Body of pancreas (tissue), 4 donors: ENCODE measurements around the gene EYS. TPM values are rescaled to one million over a fixed set of nuclear protein-coding genes. Genes with fewer than 3 reads are reported as not detected.

ENCODE experiments used
- ATAC-seq: fragments of 150-250 bp; one replicate; pipeline ENCODE4 v1.9.1; 2016
- DNase-seq, 4 donors: peaks; one replicate each; pipeline ENCODE4 v3.0.0-alpha.2; 2019
- H3K27ac ChIP-seq, 4 donors: fragments of 200-600 bp; sonication (generic); 1 replicate in 3 of 4; 2 replicates in 1 of 4; pipeline versions ENCODE4 v1.5.1 to v1.6.1; 2016 to 2019; ENCODE audit warnings: mild to moderate bottlenecking in 1 of 4, mixed read lengths in 1 of 4, moderate library complexity in 1 of 4
- H3K27me3 ChIP-seq, 2 donors: fragments of 200-600 bp; sonication (generic); one replicate each; pipeline ENCODE4 v1.6.0; 2016; ENCODE audit warnings: mild to moderate bottlenecking in 1 of 2
- H3K36me3 ChIP-seq, 2 donors: fragments of 200-600 bp; sonication (generic); replicated peaks in 1 of 2; 2 replicates each; pipeline ENCODE4 v1.5.1; 2016; ENCODE audit warnings: low read depth in 2 of 2; ENCODE audit not compliant: insufficient read depth in 1 of 2
- H3K4me1 ChIP-seq: fragments of 200-600 bp; sonication (generic); one replicate; pipeline ENCODE4 v1.6.0; 2016
- H3K4me3 ChIP-seq, 2 donors: fragments of 200-600 bp; sonication (generic); 1 replicate in 1 of 2; 2 replicates in 1 of 2; pipeline ENCODE4 v1.5.1; 2016 to 2019
- H3K9me3 ChIP-seq, 3 donors: fragments of 200-600 bp; sonication (generic); 1 replicate in 2 of 3; 2 replicates in 1 of 3; pipeline ENCODE4 v1.5.1; 2016
- CTCF ChIP-seq, 7 experiments: fragments of 450-650 bp in 4 of 7; fragments of 200-600 bp in 3 of 7; sonication (generic) in 3 of 7; IDR thresholded peaks; one replicate each; pipeline ENCODE4 v1.5.1; 2016 to 2019; ENCODE audit warnings: antibody characterized with exemption in 7 of 7
- POLR2A ChIP-seq, 3 donors: fragments of 450-650 bp; IDR thresholded peaks; one replicate each; pipeline ENCODE4 v1.6.1; 2016; ENCODE audit warnings: antibody characterized with exemption in 3 of 3, mild to moderate bottlenecking in 2 of 3
- WGBS, 2 donors: methylation state at CpG; one replicate each; pipeline ENCODE4 v1.1.5; 2017; 5-methylcytosine and 5-hydroxymethylcytosine counted together
- intact Hi-C: fragments of 100-400 bp; cut with DNase I; formaldehyde crosslinking; loops from one replicate; pipeline ENCODE4 v1.15.1; 2023
- total RNA-seq, 2 donors: library from RNA; depleted of rRNA; stranded (reverse); fragments of >200 nt; gene quantifications; one replicate each; pipeline ENCODE4 v1.1.0, GENCODE V29; 2016

The EYS gene
- total RNA-seq, 2 donors from 2014 or later, result 0.26 TPM; not detected in 1

GRCh38 chr6:64409948-64410347 lies 1297.1 kb downstream of the EYS start:
- no peak for ATAC-seq
- no peaks in the 10 kb centered on the region for H3K27me3 ChIP-seq
- WGBS, 2 donors, result 29 to 47% methylated on average over 1 of the region's 1 CpG
- no peaks in the 10 kb centered on the region for H3K9me3 ChIP-seq
- intact Hi-C loops, result no loop called here
- no peak overlapping the region for H3K27ac ChIP-seq
- no peaks in the 10 kb centered on the region for H3K36me3 ChIP-seq
- H3K4me1 ChIP-seq, result no peaks in the 10 kb centered on the region
- H3K4me3 ChIP-seq, result no peak overlapping the region
- DNase-seq, result no peak
- TF ChIP-seq CTCF (IDR thresholded peaks at IDR 0.05) (no peak), POLR2A (IDR thresholded peaks at IDR 0.05) (no peak)

GRCh38 chr6:64404396-64404795 lies 1302.6 kb downstream of the EYS start:
- DNase-seq (no peak), ATAC-seq (no peak)
- intact Hi-C loops, result no loop called here
- H3K27ac ChIP-seq, result no peak overlapping the region
- H3K4me3 ChIP-seq, result no peak overlapping the region
- no peaks in the 10 kb centered on the region for H3K27me3 ChIP-seq
- H3K9me3 ChIP-seq, result no peaks in the 10 kb centered on the region
- WGBS, 2 donors, result 62 to 68% methylated on average over 5 of the region's 5 CpGs
- no peaks in the 10 kb centered on the region for H3K4me1 ChIP-seq
- H3K36me3 ChIP-seq, result no peaks in the 10 kb centered on the region
- TF ChIP-seq POLR2A (IDR thresholded peaks at IDR 0.05) (no peak), CTCF (IDR thresholded peaks at IDR 0.05) (no peak)

GRCh38 chr6:64383277-64383676 lies 1323.7 kb downstream of the EYS start:
- intact Hi-C loops, result no loop called here
- H3K4me1 ChIP-seq, result no peaks in the 10 kb centered on the region
- H3K27ac ChIP-seq, result no peak overlapping the region
- no peaks in the 10 kb centered on the region for H3K27me3 ChIP-seq
- no peak overlapping the region for H3K4me3 ChIP-seq
- H3K36me3 ChIP-seq, result no peaks in the 10 kb centered on the region
- DNase-seq, result no peak
- no peaks in the 10 kb centered on the region for H3K9me3 ChIP-seq
- no peak for ATAC-seq
- WGBS, 2 donors, result 33 to 59% methylated on average over 2 of the region's 2 CpGs
- TF ChIP-seq POLR2A (IDR thresholded peaks at IDR 0.05), result no peak
- no peak for TF ChIP-seq CTCF (IDR thresholded peaks at IDR 0.05)

- no peak for ATAC-seq
- no peak for DNase-seq
- Histone ChIP-seq H3K9me3 (no peaks in the 10 kb centered on the region), H3K4me3 (no peak overlapping the region), H3K27me3 (no peaks in the 10 kb centered on the region), H3K36me3 (no peaks in the 10 kb centered on the region), H3K27ac (no peak overlapping the region), H3K4me1 (no peaks in the 10 kb centered on the region)
- 50 to 54% methylated on average over 5 of the region's 5 CpGs for WGBS, 2 donors
- TF ChIP-seq POLR2A (IDR thresholded peaks at IDR 0.05) (no peak), CTCF (IDR thresholded peaks at IDR 0.05) (no peak)
- intact Hi-C loops, result no loop called here
Observed at GRCh38 chr6:64376394-64376793, 1330.6 kb downstream of the EYS start.

GRCh38 chr6:64357430-64357829 lies 1349.6 kb downstream of the EYS start:
- DNase-seq (no peak), ATAC-seq (no peak)
- Histone ChIP-seq H3K27ac (no peak overlapping the region), H3K4me3 (no peak overlapping the region), H3K36me3 (no peaks in the 10 kb centered on the region), H3K9me3 (no peaks in the 10 kb centered on the region), H3K27me3 (no peaks in the 10 kb centered on the region), H3K4me1 (no peaks in the 10 kb centered on the region)
- 22 to 35% methylated on average over 1 of the region's 1 CpG for WGBS, 2 donors
- TF ChIP-seq POLR2A (IDR thresholded peaks at IDR 0.05), result no peak
- TF ChIP-seq CTCF (IDR thresholded peaks at IDR 0.05), result no peak
- intact Hi-C loops, result no loop called here
